Measurements from ENCODE around the gene TMEM9.

DNA sequence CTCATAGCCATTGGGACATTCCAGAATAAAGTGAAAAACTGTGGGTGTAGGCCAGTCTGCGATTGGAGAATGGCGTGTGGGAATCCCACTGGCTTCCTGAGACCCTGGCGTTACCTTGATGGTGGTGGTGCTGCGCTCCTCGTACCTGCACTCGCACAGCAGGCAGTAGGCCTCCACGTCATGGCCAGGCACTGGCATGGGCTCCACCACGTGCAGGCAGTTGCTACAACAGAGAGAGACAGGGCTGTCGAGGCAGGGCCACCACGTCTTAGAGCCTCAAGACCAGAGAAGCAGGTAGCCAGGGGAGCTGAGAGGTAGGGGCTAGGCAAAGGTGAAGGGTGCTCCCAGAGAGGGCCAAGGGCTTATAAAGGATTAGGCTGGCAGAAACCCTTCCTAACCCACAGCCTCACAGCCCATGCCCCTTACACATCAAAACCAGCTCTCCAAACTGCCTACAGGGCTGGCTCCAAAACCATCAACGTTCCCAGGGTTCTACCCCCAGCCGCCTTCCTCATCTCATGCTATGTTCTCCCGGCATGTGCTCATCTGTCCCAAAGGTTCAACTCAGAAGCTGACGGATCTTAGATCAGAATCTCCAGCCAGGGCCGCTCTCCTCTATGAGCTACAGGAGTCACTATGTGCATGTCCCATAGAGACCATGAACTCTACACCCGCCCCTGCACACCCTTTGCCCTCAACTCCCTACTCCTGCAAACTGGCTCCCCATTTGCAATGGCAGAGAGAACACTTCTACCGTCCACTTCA, 7.5 kb downstream of the TMEM9 start:
- no peak for TF ChIP-seq SP1 (IDR thresholded peaks at IDR 0.05)
- TF ChIP-seq, protein P1, sequence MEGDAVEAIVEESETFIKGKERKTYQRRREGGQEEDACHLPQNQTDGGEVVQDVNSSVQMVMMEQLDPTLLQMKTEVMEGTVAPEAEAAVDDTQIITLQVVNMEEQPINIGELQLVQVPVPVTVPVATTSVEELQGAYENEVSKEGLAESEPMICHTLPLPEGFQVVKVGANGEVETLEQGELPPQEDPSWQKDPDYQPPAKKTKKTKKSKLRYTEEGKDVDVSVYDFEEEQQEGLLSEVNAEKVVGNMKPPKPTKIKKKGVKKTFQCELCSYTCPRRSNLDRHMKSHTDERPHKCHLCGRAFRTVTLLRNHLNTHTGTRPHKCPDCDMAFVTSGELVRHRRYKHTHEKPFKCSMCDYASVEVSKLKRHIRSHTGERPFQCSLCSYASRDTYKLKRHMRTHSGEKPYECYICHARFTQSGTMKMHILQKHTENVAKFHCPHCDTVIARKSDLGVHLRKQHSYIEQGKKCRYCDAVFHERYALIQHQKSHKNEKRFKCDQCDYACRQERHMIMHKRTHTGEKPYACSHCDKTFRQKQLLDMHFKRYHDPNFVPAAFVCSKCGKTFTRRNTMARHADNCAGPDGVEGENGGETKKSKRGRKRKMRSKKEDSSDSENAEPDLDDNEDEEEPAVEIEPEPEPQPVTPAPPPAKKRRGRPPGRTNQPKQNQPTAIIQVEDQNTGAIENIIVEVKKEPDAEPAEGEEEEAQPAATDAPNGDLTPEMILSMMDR (IDR thresholded peaks at IDR 0.05; ENCODE audit: low read depth, low read length, missing input control) = no peak
- no peak for TF ChIP-seq EGR1 (IDR thresholded peaks at IDR 0.05; ENCODE audit: low read depth in 2 of 2)
- no peak for TF ChIP-seq YY1 (IDR thresholded peaks at IDR 0.05)
- no peak for TF ChIP-seq FOXA1 (IDR thresholded peaks at IDR 0.05)
- TF ChIP-seq, protein P2, sequence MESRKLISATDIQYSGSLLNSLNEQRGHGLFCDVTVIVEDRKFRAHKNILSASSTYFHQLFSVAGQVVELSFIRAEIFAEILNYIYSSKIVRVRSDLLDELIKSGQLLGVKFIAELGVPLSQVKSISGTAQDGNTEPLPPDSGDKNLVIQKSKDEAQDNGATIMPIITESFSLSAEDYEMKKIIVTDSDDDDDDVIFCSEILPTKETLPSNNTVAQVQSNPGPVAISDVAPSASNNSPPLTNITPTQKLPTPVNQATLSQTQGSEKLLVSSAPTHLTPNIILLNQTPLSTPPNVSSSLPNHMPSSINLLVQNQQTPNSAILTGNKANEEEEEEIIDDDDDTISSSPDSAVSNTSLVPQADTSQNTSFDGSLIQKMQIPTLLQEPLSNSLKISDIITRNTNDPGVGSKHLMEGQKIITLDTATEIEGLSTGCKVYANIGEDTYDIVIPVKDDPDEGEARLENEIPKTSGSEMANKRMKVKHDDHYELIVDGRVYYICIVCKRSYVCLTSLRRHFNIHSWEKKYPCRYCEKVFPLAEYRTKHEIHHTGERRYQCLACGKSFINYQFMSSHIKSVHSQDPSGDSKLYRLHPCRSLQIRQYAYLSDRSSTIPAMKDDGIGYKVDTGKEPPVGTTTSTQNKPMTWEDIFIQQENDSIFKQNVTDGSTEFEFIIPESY (IDR thresholded peaks at IDR 0.05) = no peak
- no peak for TF ChIP-seq GABPA (IDR thresholded peaks at IDR 0.05 in 1 of 2, conservative IDR thresholded peaks at IDR 0.05 in 1 of 2)
- TF ChIP-seq, protein P3, sequence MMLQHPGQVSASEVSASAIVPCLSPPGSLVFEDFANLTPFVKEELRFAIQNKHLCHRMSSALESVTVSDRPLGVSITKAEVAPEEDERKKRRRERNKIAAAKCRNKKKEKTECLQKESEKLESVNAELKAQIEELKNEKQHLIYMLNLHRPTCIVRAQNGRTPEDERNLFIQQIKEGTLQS (IDR thresholded peaks at IDR 0.05) = no peak
- TF ChIP-seq FOXA2 (IDR thresholded peaks at IDR 0.05) = no peak
- no peak for TF ChIP-seq RAD21 (IDR thresholded peaks at IDR 0.05)
- TF ChIP-seq JUND (IDR thresholded peaks at IDR 0.05) = no peak
- TF ChIP-seq, protein P4, sequence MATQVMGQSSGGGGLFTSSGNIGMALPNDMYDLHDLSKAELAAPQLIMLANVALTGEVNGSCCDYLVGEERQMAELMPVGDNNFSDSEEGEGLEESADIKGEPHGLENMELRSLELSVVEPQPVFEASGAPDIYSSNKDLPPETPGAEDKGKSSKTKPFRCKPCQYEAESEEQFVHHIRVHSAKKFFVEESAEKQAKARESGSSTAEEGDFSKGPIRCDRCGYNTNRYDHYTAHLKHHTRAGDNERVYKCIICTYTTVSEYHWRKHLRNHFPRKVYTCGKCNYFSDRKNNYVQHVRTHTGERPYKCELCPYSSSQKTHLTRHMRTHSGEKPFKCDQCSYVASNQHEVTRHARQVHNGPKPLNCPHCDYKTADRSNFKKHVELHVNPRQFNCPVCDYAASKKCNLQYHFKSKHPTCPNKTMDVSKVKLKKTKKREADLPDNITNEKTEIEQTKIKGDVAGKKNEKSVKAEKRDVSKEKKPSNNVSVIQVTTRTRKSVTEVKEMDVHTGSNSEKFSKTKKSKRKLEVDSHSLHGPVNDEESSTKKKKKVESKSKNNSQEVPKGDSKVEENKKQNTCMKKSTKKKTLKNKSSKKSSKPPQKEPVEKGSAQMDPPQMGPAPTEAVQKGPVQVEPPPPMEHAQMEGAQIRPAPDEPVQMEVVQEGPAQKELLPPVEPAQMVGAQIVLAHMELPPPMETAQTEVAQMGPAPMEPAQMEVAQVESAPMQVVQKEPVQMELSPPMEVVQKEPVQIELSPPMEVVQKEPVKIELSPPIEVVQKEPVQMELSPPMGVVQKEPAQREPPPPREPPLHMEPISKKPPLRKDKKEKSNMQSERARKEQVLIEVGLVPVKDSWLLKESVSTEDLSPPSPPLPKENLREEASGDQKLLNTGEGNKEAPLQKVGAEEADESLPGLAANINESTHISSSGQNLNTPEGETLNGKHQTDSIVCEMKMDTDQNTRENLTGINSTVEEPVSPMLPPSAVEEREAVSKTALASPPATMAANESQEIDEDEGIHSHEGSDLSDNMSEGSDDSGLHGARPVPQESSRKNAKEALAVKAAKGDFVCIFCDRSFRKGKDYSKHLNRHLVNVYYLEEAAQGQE (IDR thresholded peaks at IDR 0.05) = no peak
- TF ChIP-seq TAF1 (conservative IDR thresholded peaks at IDR 0.05) = no peak
- TF ChIP-seq, protein P5, sequence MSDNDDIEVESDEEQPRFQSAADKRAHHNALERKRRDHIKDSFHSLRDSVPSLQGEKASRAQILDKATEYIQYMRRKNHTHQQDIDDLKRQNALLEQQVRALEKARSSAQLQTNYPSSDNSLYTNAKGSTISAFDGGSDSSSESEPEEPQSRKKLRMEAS (IDR thresholded peaks at IDR 0.05) = no peak

All from liver (tissue), 3 donors.